GM18511 (cell line): ENCODE results near the gene MGAT4A.

ENCODE experiments used
- ATAC-seq: cut with Tn5 transposase; IDR thresholded peaks from one replicate; pipeline ENCODE4 v1.9.1; 2021; ENCODE audit warnings: mild to moderate bottlenecking, moderate library complexity; ENCODE audit not compliant: unreplicated experiment

Gene MGAT4A

DNA sequence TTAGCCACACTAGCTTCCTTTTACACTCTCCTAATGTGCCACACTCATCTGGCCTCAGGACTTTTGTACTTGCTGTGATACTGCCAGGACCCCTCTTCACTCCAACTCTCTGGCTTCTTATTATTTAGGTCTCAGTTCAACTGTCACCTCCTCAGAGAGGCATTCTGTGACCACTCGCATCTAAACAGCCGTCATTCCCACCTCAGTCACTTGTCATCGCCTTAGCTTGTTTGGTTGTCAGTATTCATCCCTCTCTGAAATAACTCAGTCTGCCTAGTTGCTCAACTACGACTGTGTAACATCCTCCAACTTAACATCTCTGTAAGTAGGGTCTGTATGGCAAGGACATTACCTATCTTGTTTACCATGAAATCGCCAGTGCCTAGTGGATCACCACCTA is 27.2 kb downstream of the MGAT4A start:
- ATAC-seq = no peak

DNA sequence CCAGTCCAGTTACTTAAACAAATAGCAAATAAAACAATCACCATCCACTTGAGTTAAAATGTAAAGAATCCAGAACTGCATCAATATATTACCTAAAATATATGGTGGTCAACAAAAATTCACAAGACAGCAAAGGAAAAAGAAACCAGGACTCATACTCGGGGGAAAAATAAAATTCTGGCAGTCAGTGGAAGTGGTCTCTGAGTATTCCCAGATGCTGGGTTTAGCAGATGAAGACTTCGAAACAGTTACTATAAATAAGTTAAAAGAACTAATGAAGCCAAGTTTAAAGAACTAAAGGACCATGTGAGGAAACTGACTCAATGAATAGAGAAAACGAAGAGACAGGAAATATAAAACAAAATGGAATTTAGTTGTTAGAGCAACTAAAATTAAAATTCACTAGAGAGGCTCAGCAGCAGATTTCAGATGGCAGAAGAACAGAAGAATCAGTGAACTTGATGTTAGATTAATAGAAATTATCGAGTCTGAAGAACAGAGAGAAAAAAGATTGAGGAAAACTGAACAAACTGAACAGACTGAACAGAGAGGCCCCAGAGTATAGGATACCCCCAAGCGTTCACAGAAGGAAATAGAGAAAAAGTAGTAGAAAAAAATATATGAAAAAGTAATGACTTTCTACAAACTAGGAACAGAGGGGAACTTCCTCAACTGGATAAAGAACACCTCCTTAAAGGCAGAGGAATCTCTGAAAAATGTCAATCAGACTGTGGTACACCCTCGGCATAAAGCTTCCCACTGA is 27.9 kb downstream of the MGAT4A start:
- ATAC-seq = no peak

DNA sequence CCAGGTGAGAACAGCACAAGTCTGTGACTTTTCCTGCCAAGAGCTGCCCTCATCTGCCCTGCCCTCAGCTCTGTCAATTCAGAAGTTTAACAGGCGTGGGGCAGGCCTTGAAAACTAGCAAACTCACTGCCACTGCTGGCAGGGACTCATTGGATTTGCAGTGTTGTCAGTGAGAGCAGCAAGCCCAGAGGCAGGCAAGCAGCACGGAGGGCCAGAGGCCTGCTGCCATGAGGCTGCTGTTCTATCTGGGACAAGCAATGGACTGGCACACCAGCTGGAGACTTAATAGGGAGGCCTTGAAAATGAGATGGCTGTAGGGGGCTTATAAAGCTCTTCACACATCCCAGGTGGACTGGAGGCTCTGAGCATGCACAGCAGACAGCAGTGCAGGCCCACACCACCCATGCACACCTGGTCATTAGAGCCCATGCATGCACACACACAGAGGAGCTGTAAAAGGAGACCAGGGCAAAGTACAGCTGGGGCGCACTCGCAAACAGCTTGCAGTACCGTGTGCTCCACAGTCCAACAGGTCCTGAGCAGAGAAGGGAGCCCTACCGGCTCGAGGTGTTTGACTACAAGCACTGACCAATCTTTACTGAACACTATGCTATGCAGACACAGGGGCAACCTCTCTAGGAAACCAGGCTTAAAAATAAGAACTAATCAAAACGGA is 28.7 kb downstream of the MGAT4A start:
- no peak for ATAC-seq

DNA sequence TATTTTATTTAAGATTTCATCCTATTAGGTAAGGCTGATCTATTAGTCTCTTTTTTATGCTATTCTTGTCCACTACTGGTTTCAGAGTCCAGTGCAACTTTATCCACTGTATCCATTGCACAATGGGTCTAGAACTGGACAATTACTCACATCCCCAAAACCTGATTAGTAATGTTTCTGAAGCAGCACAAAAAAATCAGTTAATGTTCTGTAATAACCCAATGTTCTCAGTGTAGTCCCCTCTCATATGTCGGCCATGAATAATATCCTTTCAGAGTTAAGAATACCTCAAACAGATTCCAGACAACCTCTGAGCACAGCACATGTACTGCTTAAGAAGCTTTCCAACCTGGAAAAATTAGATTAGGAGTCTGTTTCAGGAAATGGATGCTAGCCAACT is 29.7 kb downstream of the MGAT4A start:
- no peak for ATAC-seq

DNA sequence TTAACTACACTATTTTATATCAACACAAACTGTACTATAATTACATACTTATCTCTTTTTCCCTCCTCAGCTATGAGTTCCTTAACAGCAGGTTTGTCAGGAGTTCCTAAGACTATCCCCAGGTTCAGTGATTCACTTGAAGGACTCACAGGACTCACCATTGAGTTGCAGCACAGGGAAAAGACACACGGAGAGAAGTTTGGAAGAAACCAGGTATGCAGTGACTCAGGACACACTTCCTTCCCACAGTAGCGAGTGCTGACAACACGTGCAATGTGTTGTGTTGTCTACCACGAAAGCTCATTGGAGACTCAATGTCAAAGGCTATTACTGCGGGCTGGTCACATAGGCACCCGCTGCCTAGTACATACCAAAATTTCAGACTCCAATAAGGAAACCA is 32.0 kb downstream of the MGAT4A start:
- ATAC-seq = no peak

DNA sequence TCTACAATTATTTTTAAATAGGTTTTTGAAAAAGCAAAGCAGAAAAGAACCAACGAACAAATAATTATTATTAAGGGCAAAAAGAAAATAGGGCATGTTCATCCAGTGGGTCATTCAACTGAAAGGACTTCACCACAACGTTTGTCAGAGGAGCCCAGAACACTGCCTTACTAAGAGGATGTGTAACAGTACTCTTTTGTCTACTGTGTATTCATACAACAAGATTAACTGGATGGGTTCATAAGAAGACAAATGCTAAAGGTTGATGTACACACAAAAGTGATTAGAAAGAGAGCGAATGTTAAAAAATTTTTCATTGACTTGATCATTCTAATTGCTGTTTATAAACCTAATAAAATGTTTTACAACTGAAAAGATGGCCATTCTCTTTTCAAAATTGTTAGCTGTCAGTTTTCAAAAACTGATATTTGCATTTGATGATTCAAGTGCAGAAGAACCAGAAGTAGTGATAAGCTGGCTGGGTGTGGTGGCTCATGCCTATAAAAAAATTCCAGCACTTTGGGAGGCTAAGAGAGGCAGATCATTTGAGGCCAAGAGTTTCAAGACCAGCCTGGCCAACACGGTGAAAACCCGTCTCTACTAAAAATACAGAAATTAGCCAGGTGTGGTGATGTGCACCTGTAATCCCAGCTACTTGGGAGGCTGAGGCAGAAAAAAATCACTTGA is 33.1 kb downstream of the MGAT4A start:
- ATAC-seq = no peak

DNA sequence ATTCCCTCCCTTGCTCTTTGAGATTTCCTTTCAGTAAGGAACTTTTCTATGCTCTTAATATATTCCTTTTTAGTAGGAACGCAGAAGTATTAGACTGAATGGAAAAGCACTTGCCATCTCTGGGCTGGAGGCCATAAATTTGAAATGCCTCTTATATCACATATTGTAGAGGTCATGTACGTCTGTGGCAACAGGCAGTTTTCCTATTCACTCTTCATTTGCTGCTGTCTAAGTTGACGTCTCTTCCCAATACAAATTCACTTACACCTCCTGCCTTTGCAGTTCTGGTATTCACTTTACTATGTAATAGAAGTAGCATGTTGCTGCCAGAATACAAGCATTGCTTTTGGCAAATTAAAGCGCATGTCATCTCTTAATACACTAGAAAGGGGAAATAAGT is 34.7 kb downstream of the MGAT4A start:
- no peak for ATAC-seq

DNA sequence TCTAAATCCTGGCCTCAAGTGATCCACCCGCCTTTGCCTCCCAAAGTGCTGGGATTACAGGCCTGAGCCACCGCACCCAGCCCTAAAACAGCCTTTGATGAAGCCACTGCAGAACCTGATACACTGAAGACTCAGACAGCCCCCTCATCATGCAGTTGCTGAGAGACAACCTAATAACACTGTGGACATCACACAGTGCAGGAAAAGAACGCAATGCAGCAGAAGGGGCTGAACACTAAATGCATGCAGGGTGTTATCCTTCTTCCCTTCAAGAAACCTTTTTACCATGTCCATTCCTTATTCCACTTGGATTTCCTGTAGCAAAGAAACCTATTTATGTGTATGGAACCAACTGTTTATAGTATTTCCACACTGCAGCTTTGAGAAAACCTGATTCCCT is 35.7 kb downstream of the MGAT4A start:
- ATAC-seq = no peak

DNA sequence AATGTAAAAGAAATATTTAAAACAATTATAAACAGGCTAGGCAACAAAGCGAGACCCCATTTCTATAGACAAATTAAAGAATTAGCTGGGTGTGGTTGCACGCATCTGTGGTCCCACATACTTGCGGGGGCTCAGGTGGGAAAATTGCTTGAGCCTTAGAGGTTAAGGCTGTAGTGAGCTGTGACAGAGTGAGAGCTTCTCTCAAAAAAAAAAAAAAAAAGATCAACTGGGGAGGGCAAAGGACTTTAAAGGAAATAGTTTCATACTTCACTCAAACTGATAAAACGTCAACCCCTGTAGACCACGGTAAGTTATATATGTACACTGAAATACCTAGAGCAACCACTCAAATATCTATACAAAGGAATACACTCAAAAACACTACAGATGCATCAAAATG is 37.5 kb downstream of the MGAT4A start:
- no peak for ATAC-seq

DNA sequence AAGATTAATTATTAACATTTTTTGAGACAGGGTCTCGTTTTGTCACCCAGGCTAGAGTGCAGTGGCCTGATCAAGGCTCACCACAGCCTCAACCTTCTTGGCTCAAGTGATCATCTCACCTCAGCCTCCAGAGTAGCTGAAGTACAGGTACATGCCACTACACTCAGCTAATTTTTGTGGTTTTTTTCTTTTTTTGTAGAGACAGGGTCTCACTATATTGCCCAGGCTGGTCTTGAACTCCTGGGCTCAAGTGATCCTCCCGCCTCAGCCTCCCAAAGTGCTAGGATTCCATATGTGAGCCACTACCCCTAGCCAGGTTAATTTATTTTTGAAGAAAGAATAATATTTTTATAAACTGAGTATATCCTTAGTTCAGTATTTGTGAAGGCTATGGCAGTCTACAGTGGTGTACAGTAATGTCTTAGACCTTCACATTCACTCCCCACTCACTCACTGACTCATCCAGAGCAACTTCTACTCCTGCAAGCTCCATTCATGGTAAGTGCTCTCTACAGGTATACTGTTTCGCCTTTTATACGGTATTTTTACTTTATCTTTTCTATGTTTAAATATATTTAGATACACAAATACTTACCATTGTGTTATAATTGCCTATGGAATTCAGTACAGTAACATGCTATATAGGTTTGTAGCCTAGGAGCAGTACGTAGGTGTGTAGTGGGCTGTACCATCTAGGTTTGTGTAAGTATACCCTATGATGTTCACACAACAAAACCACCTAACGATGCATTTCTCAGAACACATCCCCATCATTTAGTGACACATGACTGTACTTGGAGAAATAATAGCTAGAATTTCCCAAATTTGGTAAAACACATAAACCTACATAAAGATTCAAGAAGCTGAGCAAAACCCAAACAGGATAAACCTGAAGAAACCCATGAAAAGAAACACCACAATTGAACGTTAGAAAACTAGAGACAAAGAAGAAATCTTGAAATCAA is 38.6 kb downstream of the MGAT4A start:
- no peak for ATAC-seq

DNA sequence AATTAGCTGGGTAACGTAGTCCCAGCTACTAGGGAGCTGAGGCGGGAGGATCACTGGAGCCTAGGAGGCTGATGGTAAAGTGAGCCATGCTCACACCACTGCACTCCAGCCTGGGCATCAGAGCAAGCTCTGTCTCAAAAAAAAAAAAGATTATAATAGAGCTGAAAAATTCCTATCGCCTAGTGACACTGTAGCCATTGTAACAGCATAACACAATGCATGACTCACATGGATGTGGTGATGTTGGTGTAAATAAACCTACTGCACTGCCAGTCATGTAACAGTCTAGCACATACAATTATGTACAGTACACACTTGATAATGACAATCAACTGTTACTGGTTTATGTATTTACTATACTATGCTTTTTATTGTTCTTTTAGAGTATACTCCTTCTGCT is 39.6 kb downstream of the MGAT4A start:
- no peak for ATAC-seq

DNA sequence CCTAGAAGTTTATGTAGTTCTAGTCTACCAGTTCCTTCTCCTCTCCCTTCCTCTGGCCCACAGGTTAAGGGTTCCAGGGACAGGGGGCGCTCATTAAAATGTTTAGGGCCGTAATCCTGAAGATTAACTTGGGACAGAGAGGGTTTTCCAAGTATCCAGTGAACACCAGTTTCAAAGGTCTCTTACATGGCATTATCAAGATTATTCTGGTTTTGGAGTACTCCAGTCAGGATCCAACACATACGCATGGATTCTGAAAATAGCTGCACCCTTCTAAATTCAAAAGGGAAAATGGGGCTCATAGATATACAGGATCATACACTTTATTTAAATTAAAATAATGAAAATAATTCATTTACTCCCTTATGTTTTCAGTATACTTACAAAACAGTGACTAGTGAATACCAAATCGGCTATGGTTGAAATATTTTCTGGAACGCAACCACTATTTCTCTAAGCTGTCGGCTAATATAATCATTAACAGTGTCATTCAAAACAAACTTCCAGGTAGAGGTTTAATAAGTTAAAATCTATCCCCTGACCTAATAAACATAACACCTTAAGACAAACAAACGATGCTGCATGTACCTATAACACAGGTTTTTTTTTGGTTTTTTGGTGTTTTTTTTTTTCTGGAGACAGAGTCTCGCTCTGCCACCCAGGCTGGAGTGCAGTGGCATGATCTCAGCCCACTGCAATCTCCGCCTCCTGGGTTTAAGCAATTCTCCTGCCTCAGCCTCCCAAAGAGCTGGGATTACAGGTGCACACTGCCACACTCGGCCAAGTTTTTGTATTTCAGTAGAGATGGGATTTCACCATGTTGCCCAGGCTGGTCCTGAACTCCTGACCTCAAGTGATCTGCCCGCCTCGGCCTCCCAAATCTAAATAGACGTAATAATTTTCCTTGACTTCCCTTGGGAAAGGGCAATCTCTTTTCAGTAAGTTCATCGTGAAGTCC is 44.7 kb downstream of the MGAT4A start:
- no peak for ATAC-seq

DNA sequence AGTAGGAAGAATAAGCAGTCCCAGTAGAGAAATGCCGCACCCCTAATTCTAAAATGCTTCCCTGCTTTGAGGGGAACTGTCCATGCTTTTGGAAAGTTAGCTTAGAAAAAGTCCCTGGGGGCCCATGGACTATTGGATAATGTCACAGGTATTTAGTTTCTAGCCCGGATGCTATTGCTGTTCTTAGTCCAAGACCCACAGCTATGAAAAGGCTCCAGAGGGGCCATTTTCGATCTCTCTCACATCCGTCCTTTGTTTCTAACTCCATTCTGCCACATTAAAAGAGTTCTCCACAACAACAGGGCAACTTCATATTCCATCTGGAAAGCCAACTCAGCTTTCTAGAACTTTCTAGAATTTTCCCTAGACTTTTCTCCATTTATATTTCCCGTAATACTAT is 47.2 kb downstream of the MGAT4A start:
- no peak for ATAC-seq

DNA sequence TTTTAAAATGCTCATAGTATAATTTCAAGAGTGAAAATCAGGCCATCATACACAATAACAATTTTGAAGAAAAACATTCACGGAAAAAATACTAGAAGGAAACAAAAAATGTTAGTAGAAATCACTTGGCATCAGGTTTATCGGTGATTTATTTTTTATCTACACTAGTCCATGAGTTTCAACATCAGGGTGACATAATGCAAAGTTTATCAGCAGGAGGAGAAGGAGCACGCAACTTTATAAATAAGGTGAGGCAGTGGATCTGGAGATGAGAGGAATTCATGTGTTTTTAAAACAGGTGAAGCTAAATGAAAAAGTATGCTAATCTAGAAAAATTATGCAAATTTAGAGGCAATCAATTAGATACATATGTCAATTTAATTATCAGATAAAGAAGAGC is 54.2 kb downstream of the MGAT4A start:
- no peak for ATAC-seq

DNA sequence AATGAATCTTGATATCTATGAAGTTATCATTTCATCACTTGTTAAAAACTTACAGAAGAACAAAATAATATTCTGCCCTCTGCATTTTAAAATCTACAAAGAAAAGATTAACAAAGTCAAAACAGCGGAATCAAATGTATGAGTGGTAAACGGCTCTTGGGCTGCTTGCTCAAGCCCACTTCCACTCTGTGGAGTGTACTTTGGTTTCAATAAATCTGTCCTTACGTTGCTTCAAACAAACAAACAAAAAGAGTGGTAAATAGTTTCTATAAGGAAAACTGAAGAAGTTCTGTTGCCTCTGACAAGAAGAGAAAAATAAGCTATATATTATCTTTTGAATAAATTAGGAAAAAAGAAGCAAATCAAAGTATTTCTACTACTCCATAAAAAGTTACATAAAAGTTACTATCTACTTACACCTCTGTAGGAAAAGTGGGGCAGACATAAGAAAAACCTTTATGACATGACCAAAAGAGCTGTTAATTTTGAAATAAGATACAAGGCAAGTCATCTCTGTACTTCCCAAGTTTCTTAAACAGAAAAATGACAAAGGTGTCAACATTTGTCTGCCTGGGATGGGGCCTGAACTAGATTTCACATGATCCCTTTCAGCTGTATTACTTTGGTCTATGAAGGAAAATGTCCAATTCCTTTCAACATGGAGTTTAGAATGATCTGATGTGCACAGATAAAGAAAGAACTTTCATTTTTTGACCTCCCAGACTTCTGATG is 56.5 kb downstream of the MGAT4A start:
- ATAC-seq = no peak

DNA sequence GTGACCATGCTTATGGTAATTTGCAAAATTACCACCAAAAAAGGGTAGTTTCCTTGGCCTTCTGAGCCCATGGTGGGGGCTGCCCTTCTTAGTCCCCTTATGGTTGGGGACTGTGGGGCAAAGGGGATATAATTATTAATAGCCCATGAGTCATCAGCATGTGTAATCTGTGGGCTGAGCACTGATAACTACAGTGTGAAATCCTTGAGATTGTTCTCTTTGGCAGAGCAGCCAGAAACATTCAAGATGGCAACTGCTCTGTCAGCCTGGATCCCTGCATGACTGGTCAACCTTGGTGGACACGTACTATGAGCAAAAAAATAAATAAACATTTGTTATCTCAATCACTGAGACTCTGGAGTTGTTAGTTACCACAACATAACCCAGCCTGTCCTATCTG is 61.3 kb downstream of the MGAT4A start:
- ATAC-seq = no peak

DNA sequence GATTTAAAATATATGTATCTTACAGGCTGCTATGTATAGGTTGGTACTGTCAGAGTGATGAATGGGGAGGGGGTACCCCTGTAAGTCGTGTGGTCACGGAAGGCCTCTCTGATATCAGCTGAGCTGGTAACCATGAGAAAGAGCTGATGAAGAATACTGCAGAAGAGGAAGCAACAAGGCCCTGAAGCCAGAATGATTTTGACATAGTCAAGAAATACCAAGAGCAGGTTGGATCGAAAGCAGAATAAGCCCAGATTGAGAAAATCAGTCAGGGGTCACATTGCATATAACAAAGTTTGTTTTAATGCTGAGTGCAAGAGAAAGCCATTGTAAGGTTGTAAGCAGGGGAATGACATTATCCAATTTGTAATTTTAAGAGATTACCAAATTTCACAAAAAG is 65.3 kb downstream of the MGAT4A start:
- no peak for ATAC-seq

DNA sequence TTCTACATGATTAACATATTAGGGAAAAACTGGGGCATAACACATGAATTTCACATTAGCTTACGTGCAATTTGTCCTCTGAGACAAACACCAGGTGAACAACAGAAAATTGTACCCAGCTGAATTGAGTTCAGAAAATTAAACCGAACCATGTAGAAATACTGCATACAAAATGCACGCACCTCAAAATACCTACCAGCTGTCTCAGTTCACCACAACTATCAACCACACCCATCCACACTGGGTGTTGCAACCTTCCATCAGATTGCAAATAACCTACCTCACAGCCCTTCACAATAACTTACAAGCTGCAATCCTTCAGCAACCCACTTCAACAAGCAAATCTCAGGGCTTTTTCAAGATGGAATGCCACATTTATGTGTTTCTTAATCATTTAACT is 66.6 kb downstream of the MGAT4A start:
- ATAC-seq = no peak

DNA sequence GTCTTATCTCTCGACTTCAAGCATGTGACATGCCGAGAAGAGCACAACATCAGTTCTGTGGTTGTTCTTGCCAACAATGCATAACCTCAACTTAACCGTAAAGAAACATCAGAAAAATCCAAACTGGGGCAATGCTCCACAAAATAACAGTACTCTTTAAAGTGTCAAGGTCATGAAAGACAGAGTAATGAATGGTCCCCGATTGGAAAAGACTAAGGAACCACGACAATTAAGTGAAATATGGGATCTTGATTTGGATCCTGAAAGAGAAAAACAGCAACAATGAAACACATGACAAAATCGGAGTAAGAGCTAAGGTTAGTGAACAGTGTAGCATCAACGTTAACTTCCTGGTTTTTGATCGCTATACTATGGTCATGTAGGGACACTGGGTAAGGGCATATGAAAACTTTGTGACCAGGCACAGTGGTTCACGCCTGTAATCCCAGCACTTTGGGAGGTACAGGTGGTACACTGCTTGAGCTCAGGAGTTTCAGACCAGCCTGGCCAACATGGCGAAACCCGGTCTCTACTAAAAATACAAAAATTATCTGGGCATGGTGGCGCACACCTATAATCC is 67.3 kb downstream of the MGAT4A start:
- no peak for ATAC-seq
